ENCODE data around the gene SNAI1.
"Not testable (repeated sequence)": the region's sequence is repeated elsewhere in the genome, so short reads cannot be mapped to it uniquely, and the experiment has no call there.

The SNAI1 gene

GRCh38 chr20:49951151-49951550, 31.6 kb upstream of the SNAI1 start:
- no peak overlapping the region for H3K27ac ChIP-seq (ENCODE audit: low read length)
- DNase-seq, result no peak
- H3K36me3 ChIP-seq (replicated peaks; ENCODE audit: insufficient read depth, low read length), result peaks cover 16% of the 10 kb centered on the region; the same call in 1 of the 2 replicates
- H3K9me3 ChIP-seq (replicated peaks; ENCODE audit: insufficient read depth, low read length), result no peaks in the 10 kb centered on the region
- H3K27me3 ChIP-seq (replicated peaks; ENCODE audit: insufficient read depth, low read length), result no peaks in the 10 kb centered on the region
- H3K4me1 ChIP-seq (ENCODE audit: low read length), result no peaks in the 10 kb centered on the region
- H3K9me2 ChIP-seq (replicated peaks; ENCODE audit: insufficient read depth, low read length), result no peaks in the 10 kb centered on the region
- TF ChIP-seq EZH2phosphoT487 (IDR thresholded peaks at IDR 0.05; ENCODE audit: low read length) (no peak), EZH2 (optimal IDR thresholded peaks at IDR 0.05; ENCODE audit: low read depth, low read length) (no peak)
- TF ChIP-seq, protein P1, sequence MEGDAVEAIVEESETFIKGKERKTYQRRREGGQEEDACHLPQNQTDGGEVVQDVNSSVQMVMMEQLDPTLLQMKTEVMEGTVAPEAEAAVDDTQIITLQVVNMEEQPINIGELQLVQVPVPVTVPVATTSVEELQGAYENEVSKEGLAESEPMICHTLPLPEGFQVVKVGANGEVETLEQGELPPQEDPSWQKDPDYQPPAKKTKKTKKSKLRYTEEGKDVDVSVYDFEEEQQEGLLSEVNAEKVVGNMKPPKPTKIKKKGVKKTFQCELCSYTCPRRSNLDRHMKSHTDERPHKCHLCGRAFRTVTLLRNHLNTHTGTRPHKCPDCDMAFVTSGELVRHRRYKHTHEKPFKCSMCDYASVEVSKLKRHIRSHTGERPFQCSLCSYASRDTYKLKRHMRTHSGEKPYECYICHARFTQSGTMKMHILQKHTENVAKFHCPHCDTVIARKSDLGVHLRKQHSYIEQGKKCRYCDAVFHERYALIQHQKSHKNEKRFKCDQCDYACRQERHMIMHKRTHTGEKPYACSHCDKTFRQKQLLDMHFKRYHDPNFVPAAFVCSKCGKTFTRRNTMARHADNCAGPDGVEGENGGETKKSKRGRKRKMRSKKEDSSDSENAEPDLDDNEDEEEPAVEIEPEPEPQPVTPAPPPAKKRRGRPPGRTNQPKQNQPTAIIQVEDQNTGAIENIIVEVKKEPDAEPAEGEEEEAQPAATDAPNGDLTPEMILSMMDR (IDR thresholded peaks at IDR 0.05; ENCODE audit: low read length), result no peak
- H3F3A ChIP-seq (ENCODE audit: insufficient read depth, low read length), result no peaks in the 10 kb centered on the region
- H3K9ac ChIP-seq (ENCODE audit: low read length), result no peak overlapping the region
- peaks cover 8% of the 10 kb centered on the region for H3K79me2 ChIP-seq (ENCODE audit: low read length)
- H2AFZ ChIP-seq (ENCODE audit: low read length), result no peak overlapping the region
- no peak overlapping the region for H3K4me3 ChIP-seq (ENCODE audit: low read length)
- H3K4me2 ChIP-seq (ENCODE audit: low read depth, low read length), result no peak overlapping the region
- no peaks in the 10 kb centered on the region for H4K20me1 ChIP-seq (ENCODE audit: insufficient read depth, low read length)

DNA sequence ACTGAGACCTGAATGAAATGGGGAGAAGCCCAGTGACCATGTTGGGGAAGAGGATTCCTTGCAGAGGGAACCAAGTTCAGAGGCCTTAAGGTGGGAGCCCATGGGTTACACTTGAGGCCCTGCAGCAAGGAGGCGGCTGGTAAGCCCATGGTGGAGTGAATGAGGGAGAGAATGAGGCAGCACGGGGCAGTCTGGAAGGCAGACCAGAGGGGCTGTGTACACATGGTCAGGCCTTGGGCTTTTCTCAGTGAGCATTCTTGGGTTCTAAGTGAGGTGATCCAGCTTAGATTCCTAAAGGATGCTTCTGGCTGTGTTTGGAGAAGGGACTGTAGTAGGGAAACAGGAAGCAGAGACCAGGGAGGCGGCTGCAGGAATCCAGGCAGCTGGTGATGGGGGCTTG, 27.6 kb upstream of the SNAI1 start:
- Histone ChIP-seq H3K4me2 (ENCODE audit: low read depth, low read length) (no peak overlapping the region), H3K79me2 (ENCODE audit: low read length) (no peaks in the 10 kb centered on the region), H3K4me1 (ENCODE audit: low read length) (no peaks in the 10 kb centered on the region), H3K9me2 (replicated peaks; ENCODE audit: insufficient read depth, low read length) (no peaks in the 10 kb centered on the region), H3K9ac (ENCODE audit: low read length) (no peak overlapping the region), H3K9me3 (replicated peaks; ENCODE audit: insufficient read depth, low read length) (no peaks in the 10 kb centered on the region), H4K20me1 (ENCODE audit: insufficient read depth, low read length) (no peaks in the 10 kb centered on the region), H2AFZ (ENCODE audit: low read length) (no peak overlapping the region), H3K36me3 (replicated peaks; ENCODE audit: insufficient read depth, low read length) (peaks cover 5% of the 10 kb centered on the region; the same call in 1 of the 2 replicates), H3K27me3 (replicated peaks; ENCODE audit: insufficient read depth, low read length) (no peaks in the 10 kb centered on the region), H3K27ac (ENCODE audit: low read length) (no peak overlapping the region), H3F3A (ENCODE audit: insufficient read depth, low read length) (no peaks in the 10 kb centered on the region), H3K4me3 (ENCODE audit: low read length) (no peak overlapping the region)
- TF ChIP-seq EZH2phosphoT487 (IDR thresholded peaks at IDR 0.05; ENCODE audit: low read length) (no peak), EZH2 (optimal IDR thresholded peaks at IDR 0.05; ENCODE audit: low read depth, low read length) (no peak)
- TF ChIP-seq, protein P1 (IDR thresholded peaks at IDR 0.05; ENCODE audit: low read length), result no peak
- no peak for DNase-seq

DNA sequence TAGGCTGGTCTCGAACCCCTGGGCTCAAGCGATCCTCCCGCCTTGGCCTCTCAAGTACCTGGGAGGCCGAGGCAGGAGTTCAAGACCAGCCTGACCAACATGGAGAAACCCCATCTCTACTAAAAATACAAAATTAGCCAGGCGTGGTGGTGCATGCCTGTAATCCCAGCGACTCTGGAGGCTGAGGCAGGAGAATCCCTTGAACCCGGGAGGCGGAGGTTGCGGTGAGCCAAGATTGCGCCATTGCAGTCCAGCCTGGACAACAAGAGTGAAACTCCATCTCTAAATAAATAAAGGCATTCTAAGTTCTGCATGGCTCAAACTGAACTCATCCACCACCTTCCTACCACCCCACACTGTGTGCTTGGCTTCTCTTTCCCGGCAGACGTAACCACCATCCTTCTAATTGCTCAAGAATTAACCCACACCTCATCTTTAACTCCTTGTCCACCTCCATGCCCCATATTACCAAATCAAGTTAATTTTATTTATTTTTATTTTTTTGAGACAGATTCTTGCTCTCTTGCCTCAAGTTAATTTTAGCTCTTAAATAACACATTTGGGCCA, 26.9 kb upstream of the SNAI1 start:
- H3K9ac ChIP-seq (ENCODE audit: low read length); H3K79me2 ChIP-seq (ENCODE audit: low read length); H3K4me2 ChIP-seq (ENCODE audit: low read depth, low read length); H3K27ac ChIP-seq (ENCODE audit: low read length); H2AFZ ChIP-seq (ENCODE audit: low read length); H3F3A ChIP-seq (ENCODE audit: insufficient read depth, low read length); H3K36me3 ChIP-seq (replicated peaks; ENCODE audit: insufficient read depth, low read length); H3K4me3 ChIP-seq (ENCODE audit: low read length); H3K9me2 ChIP-seq (replicated peaks; ENCODE audit: insufficient read depth, low read length); H3K4me1 ChIP-seq (ENCODE audit: low read length); DNase-seq; H3K27me3 ChIP-seq (replicated peaks; ENCODE audit: insufficient read depth, low read length); H3K9me3 ChIP-seq (replicated peaks; ENCODE audit: insufficient read depth, low read length); H4K20me1 ChIP-seq (ENCODE audit: insufficient read depth, low read length): not testable (repeated sequence)

- Histone ChIP-seq H3K79me2 (ENCODE audit: low read length) (no peaks in the 10 kb centered on the region), H3F3A (ENCODE audit: insufficient read depth, low read length) (no peaks in the 10 kb centered on the region), H3K4me3 (ENCODE audit: low read length) (no peak overlapping the region), H3K9ac (ENCODE audit: low read length) (no peak overlapping the region), H3K9me2 (replicated peaks; ENCODE audit: insufficient read depth, low read length) (no peaks in the 10 kb centered on the region), H2AFZ (ENCODE audit: low read length) (no peak overlapping the region), H3K9me3 (replicated peaks; ENCODE audit: insufficient read depth, low read length) (no peaks in the 10 kb centered on the region), H3K36me3 (replicated peaks; ENCODE audit: insufficient read depth, low read length) (no peaks in the 10 kb centered on the region), H3K4me2 (ENCODE audit: low read depth, low read length) (no peak overlapping the region), H3K27me3 (replicated peaks; ENCODE audit: insufficient read depth, low read length) (no peaks in the 10 kb centered on the region), H4K20me1 (ENCODE audit: insufficient read depth, low read length) (no peaks in the 10 kb centered on the region), H3K4me1 (ENCODE audit: low read length) (no peaks in the 10 kb centered on the region), H3K27ac (ENCODE audit: low read length) (no peak overlapping the region)
- no peak for DNase-seq
- TF ChIP-seq EZH2phosphoT487 (IDR thresholded peaks at IDR 0.05; ENCODE audit: low read length), result no peak
- TF ChIP-seq, protein P1 (IDR thresholded peaks at IDR 0.05; ENCODE audit: low read length), result no peak
Measured at GRCh38 chr20:49956689-49957088, 26.1 kb upstream of the SNAI1 start.

DNA sequence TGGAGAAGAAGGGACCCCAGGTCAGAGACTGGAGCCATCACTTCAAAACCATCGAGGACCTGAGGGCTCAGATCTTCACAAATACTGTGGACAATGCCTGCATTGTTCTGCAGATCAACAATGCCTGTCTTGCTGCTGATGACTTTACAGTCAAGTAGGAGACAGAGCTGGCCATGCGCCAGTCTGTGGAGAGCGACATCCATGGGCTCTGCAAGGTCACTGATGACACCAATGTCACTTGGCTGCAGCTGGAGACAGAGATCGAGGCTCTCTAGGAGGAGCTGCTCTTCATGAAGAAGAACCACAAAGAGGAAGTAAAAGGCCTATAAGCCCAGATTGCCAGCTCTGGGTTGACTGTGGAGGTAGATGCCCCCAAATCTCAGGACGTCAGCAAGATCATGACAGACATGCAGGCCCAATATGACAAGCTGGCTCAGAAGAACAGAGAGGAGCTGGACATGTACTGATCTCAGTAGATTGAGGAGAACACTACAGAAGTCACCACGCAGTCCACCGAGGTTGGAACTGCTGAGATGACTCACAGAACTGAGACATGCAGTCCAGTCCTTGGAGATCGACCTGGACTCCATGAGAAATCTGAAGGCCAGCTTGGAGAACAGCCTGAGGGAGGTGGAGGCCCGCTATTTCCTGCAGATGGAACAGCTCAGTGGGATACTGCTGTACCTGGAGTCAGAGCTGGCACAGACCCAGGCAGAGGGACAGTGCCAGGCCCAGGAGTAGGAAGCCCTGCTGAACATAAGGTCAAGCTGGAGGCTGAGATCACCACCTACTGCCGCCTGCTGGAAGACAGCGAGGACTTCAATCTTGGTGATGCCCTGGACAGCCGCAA, 25.5 kb upstream of the SNAI1 start:
- H3F3A ChIP-seq (ENCODE audit: insufficient read depth, low read length); H3K9me3 ChIP-seq (replicated peaks; ENCODE audit: insufficient read depth, low read length); H3K4me2 ChIP-seq (ENCODE audit: low read depth, low read length); H3K9me2 ChIP-seq (replicated peaks; ENCODE audit: insufficient read depth, low read length); H3K4me1 ChIP-seq (ENCODE audit: low read length); H3K4me3 ChIP-seq (ENCODE audit: low read length); H3K27ac ChIP-seq (ENCODE audit: low read length); DNase-seq; H4K20me1 ChIP-seq (ENCODE audit: insufficient read depth, low read length); H2AFZ ChIP-seq (ENCODE audit: low read length); H3K79me2 ChIP-seq (ENCODE audit: low read length); H3K9ac ChIP-seq (ENCODE audit: low read length); H3K27me3 ChIP-seq (replicated peaks; ENCODE audit: insufficient read depth, low read length); H3K36me3 ChIP-seq (replicated peaks; ENCODE audit: insufficient read depth, low read length): not testable (repeated sequence)
